ENCODE data around the gene MRTFA.
"Not testable (repeated sequence)": the region's sequence is repeated elsewhere in the genome, so short reads cannot be mapped to it uniquely, and the experiment has no call there.

MRTFA gene

GRCh38 chr22:40524392-40525249 lies 111.9 kb downstream of the MRTFA start:
- DNase-seq, result no peak

DNA sequence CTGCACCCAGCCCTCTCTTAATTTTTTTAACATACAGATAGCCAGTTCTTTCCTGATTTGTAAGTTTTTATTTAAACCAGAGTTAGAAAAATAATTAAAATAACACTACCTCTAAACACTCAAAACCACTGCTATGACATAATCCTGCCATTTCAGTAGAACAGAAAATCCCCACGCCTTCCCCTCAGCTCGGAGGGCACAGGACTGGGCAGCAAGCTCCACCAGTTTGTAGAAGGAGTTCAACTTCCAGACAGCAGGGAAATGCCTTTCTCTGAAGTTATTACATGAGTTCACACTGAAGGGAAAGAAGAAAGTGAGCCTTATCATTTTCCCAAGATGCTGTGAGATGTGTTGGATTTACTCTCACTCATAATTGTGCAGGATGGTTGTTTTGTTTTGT lies 114.4 kb downstream of the MRTFA start:
- DNase-seq, result no peak

- no peak for DNase-seq
These were observed 115.5 kb downstream of the MRTFA start for GRCh38 chr22:40521046-40521445.

DNA sequence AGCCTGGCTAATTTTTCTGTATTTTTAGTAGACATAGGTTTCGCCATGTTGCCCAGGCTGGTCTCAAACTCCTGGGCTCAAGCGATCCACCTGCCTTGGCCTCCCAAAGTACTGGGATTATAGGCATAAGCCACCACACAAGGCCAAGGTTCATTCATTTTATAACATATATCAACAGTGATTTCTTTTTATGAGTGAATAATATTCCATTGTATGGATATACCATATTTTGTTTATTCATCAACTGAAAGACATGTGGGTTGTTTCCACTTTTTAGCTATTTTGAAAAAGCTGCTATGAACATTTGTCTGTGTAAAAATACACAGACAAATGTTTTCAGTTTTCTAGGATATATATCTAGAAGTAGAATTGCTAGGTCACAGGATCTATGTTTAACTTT lies 116.0 kb downstream of the MRTFA start:
- DNase-seq, result no peak

- DNase-seq, result no peak
These were observed 116.6 kb downstream of the MRTFA start for GRCh38 chr22:40519948-40520331.

DNA sequence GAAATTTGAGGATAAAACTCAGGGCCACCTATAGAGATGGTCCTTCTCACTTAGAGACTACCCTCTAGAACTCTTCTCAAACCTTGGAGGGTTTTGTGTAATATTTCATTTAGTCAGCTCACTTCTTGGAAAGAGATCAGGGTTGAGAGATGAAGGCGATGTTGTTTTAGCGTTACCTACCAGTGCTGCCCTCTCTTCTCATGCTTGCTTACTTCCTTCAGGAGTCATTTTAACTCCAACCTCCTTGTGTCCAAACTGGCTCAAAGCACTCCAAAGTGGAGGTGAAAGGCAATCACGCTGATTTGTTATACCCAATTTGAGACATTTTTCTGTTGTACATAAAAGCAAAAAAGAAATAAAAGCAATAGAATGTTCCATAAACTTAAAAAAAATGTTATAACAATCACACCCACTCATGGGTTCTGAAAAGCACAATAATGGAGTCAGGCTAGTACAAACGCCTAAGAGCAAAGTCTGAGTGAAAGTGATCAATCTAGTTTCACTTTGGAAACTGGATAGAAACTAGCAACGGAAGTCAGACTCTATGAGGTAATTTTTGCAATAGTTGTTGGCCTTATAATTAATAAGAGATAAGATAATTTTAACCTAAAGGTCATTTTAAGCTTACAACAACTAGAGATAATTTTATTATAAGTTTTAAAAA lies 117.1 kb downstream of the MRTFA start:
- DNase-seq, result no peak

- DNase-seq, result no peak
These were observed 117.7 kb downstream of the MRTFA start for GRCh38 chr22:40518840-40519239.

GRCh38 chr22:40517631-40518030 lies 118.9 kb downstream of the MRTFA start:
- no peak for DNase-seq

GRCh38 chr22:40516416-40516815 lies 120.1 kb downstream of the MRTFA start:
- DNase-seq, result no peak

DNA sequence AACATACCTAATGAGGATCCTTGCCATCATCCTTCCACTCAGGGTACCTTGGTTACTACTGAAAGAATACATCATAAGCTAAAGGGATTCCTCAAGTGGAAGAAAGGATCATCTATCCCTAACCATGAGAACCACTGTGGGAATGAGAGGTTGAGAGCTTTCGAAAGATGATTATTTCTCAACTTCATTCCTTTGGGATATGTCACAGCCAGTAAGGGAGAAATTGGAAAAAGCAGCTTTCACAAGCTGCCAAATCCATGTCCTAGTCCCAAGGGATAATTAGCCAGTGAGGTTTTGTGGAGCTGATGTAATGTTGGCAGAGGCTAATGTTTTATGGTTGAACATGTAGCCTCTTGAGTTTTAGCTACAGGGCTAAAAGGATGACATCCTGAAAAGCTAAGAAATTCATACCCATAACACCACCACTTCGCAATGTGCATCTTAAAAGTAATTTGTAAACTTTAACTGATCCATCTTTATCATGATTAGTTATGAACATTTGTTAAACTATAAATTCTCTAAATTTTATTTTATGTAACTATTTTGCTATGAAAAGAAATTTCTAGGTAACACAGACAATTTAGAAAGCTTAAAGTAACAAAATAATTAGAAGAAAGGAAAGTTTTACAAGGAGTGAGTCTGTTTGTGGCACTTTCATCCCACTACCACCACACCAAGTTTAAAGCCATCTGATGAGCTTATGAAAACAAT lies 123.9 kb downstream of the MRTFA start:
- peak in 1 of 56 donors; percentile 4 for DNase-seq

- DNase-seq, result peak in 11 of 56 donors; percentile 2 to 33 (median 19)
These were observed 124.9 kb downstream of the MRTFA start for GRCh38 chr22:40511604-40512003.

GRCh38 chr22:40510631-40511364 lies 125.7 kb downstream of the MRTFA start:
- DNase-seq, result no peak

DNA sequence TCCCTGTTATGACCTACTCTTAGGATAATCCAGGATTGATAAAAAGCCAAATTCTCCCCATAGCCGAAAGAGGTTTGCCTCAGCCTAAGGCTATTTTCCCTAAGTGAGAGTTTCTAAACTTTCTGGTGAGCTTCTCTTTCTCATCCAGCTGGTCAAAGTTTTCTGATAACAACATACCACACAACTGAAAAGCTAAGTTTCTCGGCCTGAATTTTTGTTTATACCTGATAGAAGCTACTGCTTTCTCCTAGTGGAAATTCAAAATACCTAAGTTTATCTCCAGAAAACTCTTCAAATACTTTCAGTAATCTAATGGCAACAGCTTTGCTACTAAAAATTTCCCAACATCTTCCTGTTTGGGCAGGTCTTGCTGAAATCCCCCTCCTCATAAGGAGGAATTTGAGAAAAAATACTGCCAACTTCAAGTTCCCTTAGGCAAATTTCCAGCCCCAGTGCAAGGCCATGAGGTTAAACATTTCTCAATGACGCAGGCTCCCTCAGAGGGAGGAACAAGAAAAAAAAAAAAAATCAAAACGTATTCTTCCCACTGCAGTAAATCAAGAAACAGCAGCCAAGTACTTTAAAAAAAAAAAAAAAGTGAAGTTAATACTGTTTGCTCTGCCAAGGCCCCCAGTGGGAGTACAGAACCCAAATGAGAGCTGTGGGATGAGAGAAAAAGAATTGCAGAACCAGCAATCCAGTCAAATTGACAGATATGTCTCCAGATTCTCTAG lies 127.0 kb downstream of the MRTFA start:
- DNase-seq, result peak in 4 of 56 donors; percentile 10 to 30 (median 16)

- DNase-seq, result not testable (repeated sequence)
These were observed 128.5 kb downstream of the MRTFA start for GRCh38 chr22:40508046-40508445.

GRCh38 chr22:40507491-40507890 lies 129.0 kb downstream of the MRTFA start:
- DNase-seq, result no peak

DNA sequence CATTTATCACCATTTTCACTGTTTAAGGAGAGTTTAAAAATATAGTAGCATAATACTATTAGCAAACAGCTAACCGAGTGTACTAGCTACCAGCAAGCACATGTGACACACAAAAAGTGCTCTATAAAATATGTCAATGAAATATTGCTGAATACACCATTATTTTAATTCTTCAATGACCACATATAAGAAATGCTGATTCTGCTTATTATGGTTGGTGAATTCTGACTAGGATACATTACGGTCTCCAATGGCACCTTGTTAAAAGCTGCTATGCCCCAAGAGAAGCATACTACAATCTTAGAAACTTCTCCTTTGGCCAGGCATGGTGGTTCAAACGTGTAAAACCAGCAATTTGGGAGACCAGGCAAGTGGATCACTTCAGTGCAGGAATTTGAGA lies 129.8 kb downstream of the MRTFA start:
- DNase-seq, result no peak

- DNase-seq, result no peak
These were observed 132.0 kb downstream of the MRTFA start for GRCh38 chr22:40504285-40505249.

DNA sequence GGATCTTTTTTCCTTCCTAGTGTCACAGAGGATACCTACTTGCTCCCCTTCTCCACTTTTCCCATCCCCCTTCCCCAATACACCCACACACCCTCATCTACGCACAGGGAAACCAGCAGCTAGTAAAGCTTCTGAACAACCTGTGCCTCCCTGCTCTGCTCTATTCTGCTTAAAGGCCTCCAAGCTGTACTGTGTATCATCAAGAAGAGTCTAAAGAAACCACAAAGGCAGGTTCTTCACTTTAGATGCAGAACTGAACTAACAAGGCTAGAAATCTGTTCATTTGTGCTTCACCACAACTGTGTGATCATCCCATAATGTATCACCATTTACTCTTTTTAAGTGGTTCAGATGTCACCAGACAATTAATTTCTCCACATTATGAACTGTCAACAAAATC lies 133.6 kb downstream of the MRTFA start:
- DNase-seq, result no peak

GRCh38 chr22:40500465-40500786 lies 136.1 kb downstream of the MRTFA start:
- DNase-seq, result not testable (repeated sequence)

- DNase-seq, result peak in 1 of 56 donors; percentile 15
These were observed 137.3 kb downstream of the MRTFA start for GRCh38 chr22:40499209-40499623.
